Keratinocyte (primary cell): ENCODE data around the gene CXADR. TPM values are rescaled to one million over a fixed set of nuclear protein-coding genes. Genes with fewer than 3 reads are reported as not detected.
A peak's percentile ranks its signal among the peaks of the same experiment; 100 is the strongest.
"Not testable (repeated sequence)": the region's sequence is repeated elsewhere in the genome, so short reads cannot be mapped to it uniquely, and the experiment has no call there.

Source experiments
- DNase-seq: peaks from one replicate; pipeline ENCODE4 v3.0.0-alpha.2; 2011; ENCODE audit warnings: low read depth, missing footprints, low spot score
- FAIRE-seq: peaks from 2 replicates; lab custom pipeline; 2011; peaks lifted over from hg19 to GRCh38; lab: Jason Lieb, UNC
- H2AFZ ChIP-seq: 2 replicates; pipeline ENCODE4 v1.6.0; 2012; ENCODE audit warnings: low read length, control low read depth, inconsistent platforms; ENCODE audit not compliant: control insufficient read depth
- H3K27ac ChIP-seq: 2 replicates; pipeline ENCODE4 v1.5.1; 2011; ENCODE audit warnings: low read length; ENCODE audit not compliant: control insufficient read depth, insufficient read depth
- H3K27me3 ChIP-seq: 3 replicates; pipeline ENCODE4 v1.6.0; 2011; ENCODE audit warnings: low read length; ENCODE audit not compliant: control insufficient read depth, insufficient read depth; ENCODE audit errors: extremely low read depth
- H3K36me3 ChIP-seq, 2 experiments: 2 replicates in 1 of 2; 3 replicates in 1 of 2; pipeline ENCODE4 v1.5.1; 2011; ENCODE audit warnings: low read length in 2 of 2, mild to moderate bottlenecking in 1 of 2; ENCODE audit not compliant: control insufficient read depth in 2 of 2, insufficient read depth in 2 of 2; ENCODE audit errors: extremely low read depth in 1 of 2
- H3K4me1 ChIP-seq: 3 replicates; pipeline ENCODE4 v1.5.1; 2011; ENCODE audit warnings: low read length; ENCODE audit not compliant: control insufficient read depth, insufficient read depth; ENCODE audit errors: extremely low read depth
- H3K4me2 ChIP-seq: 3 replicates; pipeline ENCODE4 v1.6.0; 2011; ENCODE audit warnings: low read depth, low read length; ENCODE audit not compliant: control insufficient read depth, insufficient read depth; ENCODE audit errors: extremely low read depth
- H3K4me3 ChIP-seq, 3 experiments: fragments of 200-600 bp in 1 of 3; sonication (generic) in 1 of 3; 2 replicates in 2 of 3; 3 replicates in 1 of 3; pipeline ENCODE4 v1.5.1; 2011 to 2016; ENCODE audit warnings: low read length in 3 of 3, mild to moderate bottlenecking in 3 of 3, control low read depth in 2 of 3, inconsistent platforms in 1 of 3, low read depth in 1 of 3, mixed read lengths in 1 of 3, mixed run types in 1 of 3, moderate library complexity in 1 of 3; ENCODE audit not compliant: control insufficient read depth in 2 of 3, insufficient read depth in 2 of 3; ENCODE audit errors: extremely low read depth in 1 of 3
- H3K79me2 ChIP-seq: 2 replicates; pipeline ENCODE4 v1.6.0; 2012; ENCODE audit warnings: low read length; ENCODE audit not compliant: control insufficient read depth, insufficient read depth
- H3K9ac ChIP-seq: 3 replicates; pipeline ENCODE4 v1.6.0; 2011; ENCODE audit warnings: low read length; ENCODE audit not compliant: control insufficient read depth, insufficient read depth; ENCODE audit errors: extremely low read depth
- H3K9me1 ChIP-seq: 3 replicates; pipeline ENCODE4 v1.6.0; 2011; ENCODE audit warnings: low read length; ENCODE audit not compliant: control insufficient read depth, insufficient read depth; ENCODE audit errors: extremely low read depth
- H3K9me3 ChIP-seq: 2 replicates; pipeline ENCODE4 v1.5.1; 2012; ENCODE audit warnings: low read depth, low read length; ENCODE audit not compliant: control insufficient read depth
- H4K20me1 ChIP-seq: 3 replicates; pipeline ENCODE4 v1.6.0; 2011; ENCODE audit warnings: low read length; ENCODE audit not compliant: control insufficient read depth, insufficient read depth; ENCODE audit errors: extremely low read depth
- EZH2 ChIP-seq: IDR thresholded peaks from one replicate; pipeline ENCODE4 v1.6.1; 2012; ENCODE audit warnings: inconsistent platforms, mild to moderate bottlenecking, low read length, moderate library complexity
- dilution Hi-C: fragments of 300-500 bp; cut with MboI; formaldehyde crosslinking; loops from one replicate; pipeline ENCODE4 v1.7.0; 2020; ENCODE audit warnings: low sequenced_read_pairs; ENCODE audit not compliant: extremely low pct_ligation_motif_present
- polyA plus RNA-seq, 5 experiments: library from polyadenylated mRNA; depleted of rRNA in 3 of 5; stranded (reverse) in 3 of 5; stranded (forward) in 1 of 5; unstranded in 1 of 5; fragments of >200 nt; gene quantifications; 1 replicate in 1 of 5; 2 replicates in 3 of 5; 3 replicates in 1 of 5; pipeline versions ENCODE4 v1.2.1 to v1.2.3, GENCODE V29; 2011 to 2012; ENCODE audit warnings: missing spikeins in 2 of 5, low read depth in 1 of 5, low replicate concordance in 1 of 5
- TF ChIP-seq, protein P1 (sequence below), 3 experiments: IDR thresholded peaks in 1 of 3; conservative IDR thresholded peaks in 1 of 3; optimal IDR thresholded peaks in 1 of 3; 2 replicates in 2 of 3; 3 replicates in 1 of 3; pipeline versions ENCODE3 to v1.5.1; 2011; ENCODE audit warnings: low read length in 3 of 3, mild to moderate bottlenecking in 3 of 3, moderate library complexity in 2 of 3, control low read depth in 1 of 3, inconsistent platforms in 1 of 3; ENCODE audit not compliant: insufficient read depth in 2 of 3; ENCODE audit errors: extremely low read depth in 1 of 3

Gene CXADR
- polyA plus RNA-seq, 1 donor (not counting 4 experiments of a cell fraction or from before 2014, with no cell fraction given): 37.3 TPM

GRCh38 chr21:17482928-17483327, 29.9 kb upstream of the CXADR start:
- FAIRE-seq (no peak), DNase-seq (no peak)
- Histone ChIP-seq H3K79me2 (no peaks in the 10 kb centered on the region), H3K27ac (no peak overlapping the region), H3K4me2 (no peak overlapping the region), H2AFZ (no peak overlapping the region), H3K4me1 (no peaks in the 10 kb centered on the region), H3K27me3 (peaks cover 6% of the 10 kb centered on the region), H3K9me3 (no peaks in the 10 kb centered on the region), H3K4me3 (no peak overlapping the region), H3K9ac (no peak overlapping the region), H3K36me3 (no peaks in the 10 kb centered on the region), H3K9me1 (no peaks in the 10 kb centered on the region), H4K20me1 (no peaks in the 10 kb centered on the region)
- no peak for TF ChIP-seq EZH2
- TF ChIP-seq, protein P1, sequence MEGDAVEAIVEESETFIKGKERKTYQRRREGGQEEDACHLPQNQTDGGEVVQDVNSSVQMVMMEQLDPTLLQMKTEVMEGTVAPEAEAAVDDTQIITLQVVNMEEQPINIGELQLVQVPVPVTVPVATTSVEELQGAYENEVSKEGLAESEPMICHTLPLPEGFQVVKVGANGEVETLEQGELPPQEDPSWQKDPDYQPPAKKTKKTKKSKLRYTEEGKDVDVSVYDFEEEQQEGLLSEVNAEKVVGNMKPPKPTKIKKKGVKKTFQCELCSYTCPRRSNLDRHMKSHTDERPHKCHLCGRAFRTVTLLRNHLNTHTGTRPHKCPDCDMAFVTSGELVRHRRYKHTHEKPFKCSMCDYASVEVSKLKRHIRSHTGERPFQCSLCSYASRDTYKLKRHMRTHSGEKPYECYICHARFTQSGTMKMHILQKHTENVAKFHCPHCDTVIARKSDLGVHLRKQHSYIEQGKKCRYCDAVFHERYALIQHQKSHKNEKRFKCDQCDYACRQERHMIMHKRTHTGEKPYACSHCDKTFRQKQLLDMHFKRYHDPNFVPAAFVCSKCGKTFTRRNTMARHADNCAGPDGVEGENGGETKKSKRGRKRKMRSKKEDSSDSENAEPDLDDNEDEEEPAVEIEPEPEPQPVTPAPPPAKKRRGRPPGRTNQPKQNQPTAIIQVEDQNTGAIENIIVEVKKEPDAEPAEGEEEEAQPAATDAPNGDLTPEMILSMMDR (optimal IDR thresholded peaks at IDR 0.05 in 1 of 3, IDR thresholded peaks at IDR 0.05 in 1 of 3, conservative IDR thresholded peaks at IDR 0.05 in 1 of 3; ENCODE audit: extremely low read depth in 1 of 3, insufficient read depth in 2 of 3, low read length in 3 of 3): no peak
- dilution Hi-C loops: no loop called here

DNA sequence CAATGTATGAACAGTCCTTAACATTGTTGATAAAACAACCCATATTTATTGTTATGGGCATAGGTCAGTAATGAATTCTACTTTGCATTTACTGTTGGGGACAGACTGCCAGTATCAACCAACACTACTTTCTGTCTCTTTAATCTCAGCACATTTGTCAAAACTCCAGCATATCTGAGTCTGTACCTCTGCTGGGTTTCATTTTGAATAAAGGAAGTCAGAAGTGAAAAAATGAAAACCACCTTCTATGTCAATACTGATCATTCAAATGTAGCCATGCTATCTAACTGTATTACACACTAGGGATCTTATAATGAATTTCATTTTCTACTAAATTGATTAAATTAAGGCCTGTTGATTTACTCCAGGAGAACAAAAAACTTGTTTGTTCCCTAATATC, 24.2 kb upstream of the CXADR start:
- H3K9me1 ChIP-seq: no peaks in the 10 kb centered on the region
- H2AFZ ChIP-seq: no peak overlapping the region
- H3K9me3 ChIP-seq: no peaks in the 10 kb centered on the region
- H3K36me3 ChIP-seq: no peaks in the 10 kb centered on the region
- peaks cover 23% of the 10 kb centered on the region for H3K4me1 ChIP-seq
- no peak overlapping the region for H3K4me3 ChIP-seq
- H3K27ac ChIP-seq: no peak overlapping the region
- dilution Hi-C loops: no loop called here
- no peak overlapping the region for H3K9ac ChIP-seq
- FAIRE-seq (no peak), DNase-seq (no peak)
- no peak overlapping the region for H3K4me2 ChIP-seq
- H3K79me2 ChIP-seq: no peaks in the 10 kb centered on the region
- TF ChIP-seq EZH2: no peak
- TF ChIP-seq, protein P1 (optimal IDR thresholded peaks at IDR 0.05 in 1 of 3, IDR thresholded peaks at IDR 0.05 in 1 of 3, conservative IDR thresholded peaks at IDR 0.05 in 1 of 3; ENCODE audit: extremely low read depth in 1 of 3, insufficient read depth in 2 of 3, low read length in 3 of 3): no peak
- peaks cover 16% of the 10 kb centered on the region for H3K27me3 ChIP-seq
- H4K20me1 ChIP-seq: peaks cover 8% of the 10 kb centered on the region

DNA sequence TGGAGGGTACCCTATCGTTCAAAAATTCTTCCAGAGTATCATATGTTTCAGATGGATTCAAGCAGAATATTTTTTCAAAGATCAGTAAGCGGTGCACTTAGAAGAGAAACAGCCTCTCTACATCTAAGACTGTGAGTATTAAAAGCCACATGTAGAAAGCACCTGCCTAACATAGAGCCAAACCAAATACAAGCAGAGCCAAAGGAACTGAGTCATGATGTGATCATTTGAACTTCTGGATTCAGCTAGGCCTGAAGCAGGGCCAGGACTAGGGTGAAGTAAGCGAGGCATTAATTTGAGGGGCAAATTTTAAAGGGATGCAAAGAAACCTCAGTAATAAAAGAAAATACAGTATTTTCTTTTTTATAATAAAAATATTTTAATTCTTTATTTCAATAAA, 23.3 kb upstream of the CXADR start:
- H3K36me3 ChIP-seq, H4K20me1 ChIP-seq, H3K4me3 ChIP-seq, dilution Hi-C loops, H3K79me2 ChIP-seq, H3K9me3 ChIP-seq, H3K9ac ChIP-seq, H2AFZ ChIP-seq, H3K27ac ChIP-seq, H3K4me2 ChIP-seq, DNase-seq, H3K9me1 ChIP-seq: not testable (repeated sequence)
- FAIRE-seq: peak; percentile 99
- H3K4me1 ChIP-seq: peaks cover 23% of the 10 kb centered on the region
- peaks cover 23% of the 10 kb centered on the region for H3K27me3 ChIP-seq
